ENCODE measurements around the gene RBM19.

The RBM19 gene

GRCh38 chr12:113770389-113770865, 195.7 kb downstream of the RBM19 start:
- CTCF ChIA-PET: no interaction called here
- no peak for TF ChIP-seq CTCF (conservative IDR thresholded peaks at IDR 0.05; ENCODE audit: low read depth)
- no peak overlapping the region for H3K27ac ChIP-seq
- DNase-seq (ENCODE audit: low spot score): no peak
- POLR2A ChIA-PET (ENCODE audit: low non-redundant PET): no interaction called here

DNA sequence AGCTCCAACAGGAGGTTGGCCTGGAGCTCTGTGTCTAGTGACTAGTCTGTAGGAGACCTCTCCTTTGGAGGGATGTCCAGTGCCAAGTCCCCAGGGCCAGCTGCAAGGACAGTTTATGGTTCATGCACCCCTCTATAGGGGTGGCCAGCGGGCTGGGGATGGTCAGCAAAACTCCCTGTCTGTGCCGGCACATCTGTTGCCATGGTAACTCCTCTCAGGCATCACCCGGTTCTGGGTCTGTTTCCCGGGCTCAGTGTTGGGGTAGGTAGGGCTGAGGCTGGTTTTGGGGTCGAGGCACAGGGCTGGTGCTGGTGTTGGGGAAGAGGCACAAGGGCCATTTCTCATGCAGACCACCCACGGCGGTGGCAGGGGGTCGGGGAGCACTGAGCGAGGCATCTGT, 196.8 kb downstream of the RBM19 start:
- H3K27ac ChIP-seq: no peak overlapping the region
- ChIA-PET POLR2A (ENCODE audit: low non-redundant PET) (no interaction called here), CTCF (no interaction called here)
- no peak for DNase-seq (ENCODE audit: low spot score)
- no peak for TF ChIP-seq CTCF (conservative IDR thresholded peaks at IDR 0.05; ENCODE audit: low read depth)

- H3K27ac ChIP-seq: no peak overlapping the region
- no peak for DNase-seq (ENCODE audit: low spot score)
- TF ChIP-seq CTCF (conservative IDR thresholded peaks at IDR 0.05; ENCODE audit: low read depth): no peak
- ChIA-PET POLR2A (ENCODE audit: low non-redundant PET) (no interaction called here), CTCF (no interaction called here)
Observed at GRCh38 chr12:113768850-113769249, 197.3 kb downstream of the RBM19 start.

- POLR2A ChIA-PET (ENCODE audit: low non-redundant PET): no interaction called here
Observed at GRCh38 chr12:113766879-113767878, 198.9 kb downstream of the RBM19 start.

More at GRCh38 chr12:113766879-113767878, 198.9 kb downstream of the RBM19 start:
- TF ChIP-seq CTCF (conservative IDR thresholded peaks at IDR 0.05; ENCODE audit: low read depth): no peak
- DNase-seq (ENCODE audit: low spot score): peak; percentile 66
- CTCF ChIA-PET: interaction anchor here (0.7 kb wide), 1 partner anchor 306 kb away, joined by 5 read pairs; no protein-coding TSS in a partner anchor
- H3K27ac ChIP-seq: no peak overlapping the region
